Measurements from ENCODE around the gene CHCHD4. TPM values are rescaled to one million over a fixed set of nuclear protein-coding genes. Genes with fewer than 3 reads are reported as not detected.

CHCHD4 gene
- total RNA-seq, 1 donor from 2014 or later = 9.4 TPM

DNA sequence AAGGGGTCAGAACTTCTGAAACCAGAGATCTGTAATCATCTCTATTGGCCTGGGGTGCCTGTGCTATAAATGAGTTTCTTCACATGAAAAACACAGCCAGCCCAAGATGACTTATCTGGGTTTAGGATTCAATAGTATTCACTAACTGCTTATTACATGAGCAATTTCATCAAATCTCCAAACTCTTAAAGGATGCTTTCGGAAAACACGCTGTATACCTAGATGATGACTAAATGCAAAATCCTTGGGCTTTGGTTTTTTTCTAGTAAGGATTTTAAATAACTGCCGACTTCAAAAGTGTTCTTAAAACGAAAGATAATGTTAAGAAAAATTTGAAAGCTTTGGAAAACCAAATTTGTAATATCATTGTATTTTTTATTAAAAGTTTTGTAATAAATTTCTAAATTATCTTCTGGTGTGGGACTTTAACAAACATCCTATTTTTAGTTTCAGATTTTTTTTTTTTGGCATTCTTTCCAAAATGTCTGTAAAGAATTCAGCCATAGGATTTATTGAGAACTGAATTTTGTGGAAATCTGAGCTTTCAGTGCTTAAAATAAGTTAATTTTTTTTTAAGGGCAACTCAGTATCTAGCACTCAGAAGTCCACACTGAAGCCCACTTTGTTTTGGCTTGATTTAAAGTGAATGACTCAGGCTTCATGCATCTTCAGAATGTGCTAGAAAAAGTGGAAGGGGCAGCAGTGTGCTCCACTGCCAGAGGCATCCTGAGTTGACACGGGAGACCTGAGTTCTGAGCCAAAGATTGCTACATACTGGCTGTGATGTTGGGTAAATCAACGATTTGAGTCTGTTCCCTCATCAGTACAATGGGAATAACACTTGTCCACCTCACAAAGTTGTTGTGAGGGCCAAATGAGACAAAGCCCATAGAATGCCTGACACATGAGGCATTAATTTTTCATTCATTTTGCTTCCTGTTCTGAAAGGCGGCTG, 18.9 kb upstream of the CHCHD4 start:
- Mint-ChIP-seq H3K4me1 (ENCODE audit: low read depth, unreplicated experiment) (peaks cover 6% of the 10 kb centered on the region), H3K36me3 (ENCODE audit: unreplicated experiment) (no peaks in the 10 kb centered on the region), H3K27me3 (ENCODE audit: unreplicated experiment) (peaks cover 9% of the 10 kb centered on the region), H3K4me3 (ENCODE audit: unreplicated experiment) (no peak overlapping the region), H3K9me3 (ENCODE audit: unreplicated experiment) (no peaks in the 10 kb centered on the region), H3K27ac (ENCODE audit: unreplicated experiment) (no peak overlapping the region)
- DNase-seq = no peak
- TF ChIP-seq, protein P1, sequence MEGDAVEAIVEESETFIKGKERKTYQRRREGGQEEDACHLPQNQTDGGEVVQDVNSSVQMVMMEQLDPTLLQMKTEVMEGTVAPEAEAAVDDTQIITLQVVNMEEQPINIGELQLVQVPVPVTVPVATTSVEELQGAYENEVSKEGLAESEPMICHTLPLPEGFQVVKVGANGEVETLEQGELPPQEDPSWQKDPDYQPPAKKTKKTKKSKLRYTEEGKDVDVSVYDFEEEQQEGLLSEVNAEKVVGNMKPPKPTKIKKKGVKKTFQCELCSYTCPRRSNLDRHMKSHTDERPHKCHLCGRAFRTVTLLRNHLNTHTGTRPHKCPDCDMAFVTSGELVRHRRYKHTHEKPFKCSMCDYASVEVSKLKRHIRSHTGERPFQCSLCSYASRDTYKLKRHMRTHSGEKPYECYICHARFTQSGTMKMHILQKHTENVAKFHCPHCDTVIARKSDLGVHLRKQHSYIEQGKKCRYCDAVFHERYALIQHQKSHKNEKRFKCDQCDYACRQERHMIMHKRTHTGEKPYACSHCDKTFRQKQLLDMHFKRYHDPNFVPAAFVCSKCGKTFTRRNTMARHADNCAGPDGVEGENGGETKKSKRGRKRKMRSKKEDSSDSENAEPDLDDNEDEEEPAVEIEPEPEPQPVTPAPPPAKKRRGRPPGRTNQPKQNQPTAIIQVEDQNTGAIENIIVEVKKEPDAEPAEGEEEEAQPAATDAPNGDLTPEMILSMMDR (IDR thresholded peaks at IDR 0.05; ENCODE audit: partially characterized antibody, unreplicated experiment) = no peak

DNA sequence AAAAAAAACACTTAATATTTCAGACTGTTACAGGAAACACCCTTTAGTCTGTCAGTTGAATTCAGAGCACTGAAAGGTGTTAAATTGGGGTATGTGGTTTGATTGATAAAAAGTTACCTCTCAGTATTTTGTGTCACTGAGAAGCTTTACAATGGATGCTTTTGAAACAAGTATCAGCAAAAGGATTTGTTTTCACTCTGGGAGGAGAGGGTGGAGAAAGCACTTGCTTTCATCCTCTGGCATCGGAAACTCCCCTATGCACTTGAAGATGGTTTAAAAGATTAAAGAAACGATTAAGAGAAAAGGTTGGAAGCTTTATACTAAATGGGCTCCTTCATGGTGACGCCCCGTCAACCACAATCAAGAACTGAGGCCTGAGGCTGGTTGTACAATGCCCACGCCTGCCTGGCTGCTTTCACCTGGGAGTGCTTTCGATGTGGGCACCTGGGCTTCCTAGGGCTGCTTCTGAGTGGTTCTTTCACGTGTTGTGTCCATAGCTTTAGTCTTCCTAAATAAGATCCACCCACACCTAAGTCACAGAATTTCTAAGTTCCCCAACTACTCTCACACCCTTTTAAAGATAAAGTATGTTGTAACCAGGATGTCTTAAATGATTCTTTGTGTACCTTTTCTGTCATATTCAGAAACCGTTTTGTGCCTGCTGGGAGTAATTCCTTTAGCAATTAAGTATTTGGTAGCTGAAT, 18.0 kb upstream of the CHCHD4 start:
- peaks cover 9% of the 10 kb centered on the region for H3K27me3 Mint-ChIP-seq (ENCODE audit: unreplicated experiment)

DNA sequence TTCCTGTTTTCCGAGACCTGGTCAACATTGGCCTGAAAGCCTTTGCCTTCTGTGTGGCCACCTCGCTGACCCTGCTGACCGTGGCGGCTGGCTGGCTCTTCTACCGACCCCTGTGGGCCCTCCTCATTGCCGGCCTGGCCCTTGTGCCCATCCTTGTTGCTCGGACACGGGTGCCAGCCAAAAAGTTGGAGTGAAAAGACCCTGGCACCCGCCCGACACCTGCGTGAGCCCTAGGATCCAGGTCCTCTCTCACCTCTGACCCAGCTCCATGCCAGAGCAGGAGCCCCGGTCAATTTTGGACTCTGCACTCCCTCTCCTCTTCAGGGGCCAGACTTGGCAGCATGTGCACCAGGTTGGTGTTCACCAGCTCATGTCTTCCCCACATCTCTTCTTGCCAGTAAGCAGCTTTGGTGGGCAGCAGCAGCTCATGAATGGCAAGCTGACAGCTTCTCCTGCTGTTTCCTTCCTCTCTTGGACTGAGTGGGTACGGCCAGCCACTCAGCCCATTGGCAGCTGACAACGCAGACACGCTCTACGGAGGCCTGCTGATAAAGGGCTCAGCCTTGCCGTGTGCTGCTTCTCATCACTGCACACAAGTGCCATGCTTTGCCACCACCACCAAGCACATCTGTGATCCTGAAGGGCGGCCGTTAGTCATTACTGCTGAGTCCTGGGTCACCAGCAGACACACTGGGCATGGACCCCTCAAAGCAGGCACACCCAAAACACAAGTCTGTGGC, 17.1 kb upstream of the CHCHD4 start:
- TF ChIP-seq, protein P1 (IDR thresholded peaks at IDR 0.05; ENCODE audit: partially characterized antibody, unreplicated experiment) = no peak
- no peak overlapping the region for H3K4me3 Mint-ChIP-seq (ENCODE audit: unreplicated experiment)
- peaks cover 9% of the 10 kb centered on the region for H3K27me3 Mint-ChIP-seq (ENCODE audit: unreplicated experiment)
- no peaks in the 10 kb centered on the region for H3K9me3 Mint-ChIP-seq (ENCODE audit: unreplicated experiment)
- no peak overlapping the region for H3K27ac Mint-ChIP-seq (ENCODE audit: unreplicated experiment)
- no peak for DNase-seq
- no peaks in the 10 kb centered on the region for H3K36me3 Mint-ChIP-seq (ENCODE audit: unreplicated experiment)
- peaks cover 5% of the 10 kb centered on the region for H3K4me1 Mint-ChIP-seq (ENCODE audit: low read depth, unreplicated experiment)

More for the DNA sequence above, 18.0 kb upstream of the CHCHD4 start:
- H3K9me3 Mint-ChIP-seq (ENCODE audit: unreplicated experiment) = no peaks in the 10 kb centered on the region
- no peak for DNase-seq
- H3K36me3 Mint-ChIP-seq (ENCODE audit: unreplicated experiment) = no peaks in the 10 kb centered on the region
- TF ChIP-seq, protein P1 (IDR thresholded peaks at IDR 0.05; ENCODE audit: partially characterized antibody, unreplicated experiment) = no peak
- peaks cover 8% of the 10 kb centered on the region for H3K4me1 Mint-ChIP-seq (ENCODE audit: low read depth, unreplicated experiment)
- H3K4me3 Mint-ChIP-seq (ENCODE audit: unreplicated experiment) = no peak overlapping the region
- no peak overlapping the region for H3K27ac Mint-ChIP-seq (ENCODE audit: unreplicated experiment)

DNA sequence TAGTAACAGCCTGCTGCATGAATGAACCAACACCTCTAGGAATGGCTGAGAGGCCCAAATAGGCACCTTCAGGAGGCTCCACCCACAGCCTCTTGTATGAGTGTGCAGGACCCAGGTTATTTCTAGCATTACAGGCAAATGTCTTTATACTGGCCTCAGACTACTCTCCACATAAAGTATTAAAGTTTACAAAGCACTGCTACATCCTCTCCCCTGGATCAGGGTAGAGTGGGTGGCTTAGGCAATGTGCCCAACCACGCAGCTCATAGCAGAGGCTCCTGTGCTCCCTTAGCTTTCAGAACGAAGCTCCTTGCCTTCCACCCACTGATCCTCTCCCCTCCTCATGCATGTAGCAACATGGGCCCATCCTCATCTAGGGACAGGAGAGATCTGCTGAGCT, 16.5 kb upstream of the CHCHD4 start:
- H3K27me3 Mint-ChIP-seq (ENCODE audit: unreplicated experiment) = peaks cover 7% of the 10 kb centered on the region
- no peak overlapping the region for H3K4me3 Mint-ChIP-seq (ENCODE audit: unreplicated experiment)
- H3K4me1 Mint-ChIP-seq (ENCODE audit: low read depth, unreplicated experiment) = peaks cover 5% of the 10 kb centered on the region
- H3K36me3 Mint-ChIP-seq (ENCODE audit: unreplicated experiment) = no peaks in the 10 kb centered on the region
- TF ChIP-seq, protein P1 (IDR thresholded peaks at IDR 0.05; ENCODE audit: partially characterized antibody, unreplicated experiment) = no peak
- H3K9me3 Mint-ChIP-seq (ENCODE audit: unreplicated experiment) = no peaks in the 10 kb centered on the region
- no peak for DNase-seq
- no peak overlapping the region for H3K27ac Mint-ChIP-seq (ENCODE audit: unreplicated experiment)

Data from glutamatergic neuron (in vitro differentiated cells).